Immature natural killer cell (primary cell): ENCODE data around the gene KIAA1549. TPM values are rescaled to one million over a fixed set of nuclear protein-coding genes. Genes with fewer than 3 reads are reported as not detected.
"Not testable (repeated sequence)": the region's sequence is repeated elsewhere in the genome, so short reads cannot be mapped to it uniquely, and the experiment has no call there.

Experiments
- DNase-seq, 3 donors: peaks; one replicate each; pipeline ENCODE4 v3.0.0; 2022; ENCODE audit warnings: mixed read lengths in 1 of 3
- H3K27ac Mint-ChIP-seq, 6 donors: one replicate each; pipeline ENCODE4 v1.8.0; 2020; ENCODE audit warnings: mixed read lengths in 6 of 6, mild to moderate bottlenecking in 5 of 6, inconsistent platforms in 4 of 6, moderate library complexity in 3 of 6
- H3K27me3 Mint-ChIP-seq, 3 donors: one replicate each; pipeline ENCODE4 v1.8.0; 2020 to 2021; ENCODE audit warnings: low read depth in 3 of 3, mild to moderate bottlenecking in 3 of 3, mixed read lengths in 3 of 3, moderate library complexity in 3 of 3, inconsistent platforms in 1 of 3
- H3K36me3 Mint-ChIP-seq, 3 donors: one replicate each; pipeline ENCODE4 v1.8.0; 2020; ENCODE audit warnings: mixed read lengths in 3 of 3, inconsistent platforms in 2 of 3, mild to moderate bottlenecking in 2 of 3
- H3K4me1 Mint-ChIP-seq, 2 donors: one replicate each; pipeline ENCODE4 v1.8.0; 2020; ENCODE audit warnings: inconsistent platforms in 2 of 2, mild to moderate bottlenecking in 2 of 2, mixed read lengths in 2 of 2, moderate library complexity in 1 of 2
- H3K4me3 Mint-ChIP-seq, 5 donors: one replicate each; pipeline ENCODE4 v1.8.0; 2020; ENCODE audit warnings: mild to moderate bottlenecking in 5 of 5, mixed read lengths in 5 of 5, inconsistent platforms in 3 of 5, moderate library complexity in 3 of 5
- H3K9me3 Mint-ChIP-seq, 6 donors: one replicate each; pipeline ENCODE4 v1.8.0; 2020; ENCODE audit warnings: mild to moderate bottlenecking in 6 of 6, mixed read lengths in 6 of 6, inconsistent platforms in 4 of 6, moderate library complexity in 3 of 6
- polyA plus RNA-seq, 3 donors: library from polyadenylated mRNA; unstranded; fragments of 300-500 nt; fragmentation: Illumina TruSeq; gene quantifications; one replicate each; pipeline ENCODE4 v1.2.3, GENCODE V29; 2021

KIAA1549 gene
- under 1 TPM in 1 of 3 donors, not detected in 2; 0.04 TPM for polyA plus RNA-seq

DNA sequence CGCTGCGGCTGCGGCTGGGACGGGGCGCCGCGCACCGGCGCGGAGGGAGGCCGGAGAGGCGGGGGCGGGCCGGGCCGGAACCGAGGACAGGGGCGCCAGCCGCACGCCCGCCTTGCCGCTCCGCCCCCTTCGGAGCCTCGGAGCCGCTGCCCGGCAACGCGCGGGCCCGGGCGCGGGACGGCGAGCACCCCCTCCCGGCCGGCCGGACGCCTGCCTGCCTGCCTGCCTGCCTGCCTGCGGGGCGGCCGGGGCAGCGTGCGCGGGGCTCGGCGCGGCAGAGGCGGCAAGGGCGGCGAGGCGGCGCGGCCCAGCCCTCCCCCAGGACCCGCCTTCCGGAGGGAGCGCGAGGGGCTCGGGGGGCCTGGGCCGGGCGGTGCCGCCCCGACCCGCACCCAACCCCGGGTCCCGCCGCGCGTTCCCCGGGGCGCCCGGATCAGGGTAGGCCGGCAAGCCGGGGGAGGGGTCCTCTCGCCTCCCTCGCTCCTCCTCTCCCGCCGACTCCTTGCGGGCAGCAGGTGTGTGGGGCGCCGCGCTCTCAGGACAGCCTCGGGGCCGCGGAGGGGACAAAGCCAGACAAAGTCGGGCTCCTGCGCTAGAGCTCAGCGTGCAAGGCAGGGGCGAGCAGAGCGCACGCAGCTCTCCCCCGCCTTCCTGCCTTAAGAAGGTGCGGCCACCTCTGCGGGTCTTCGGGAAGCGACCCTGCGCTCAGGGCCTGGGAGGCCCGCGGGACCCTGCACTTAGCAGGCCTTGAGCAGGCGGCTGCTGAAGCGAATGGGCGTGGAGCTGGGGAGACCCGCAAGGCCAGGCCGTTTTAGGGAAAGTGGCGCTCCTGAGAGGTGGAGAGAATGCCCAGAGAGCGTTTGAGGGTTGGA lies at the start of gene KIAA1549:
Gene KIAA1549 (minus strand): TSS at position 58 of the 872 bp plus-strand sequence. CDS start 120 bp downstream, outside the sequence.
- Mint-ChIP-seq H3K9me3 (no peaks in the 10 kb centered on the region), H3K4me1 (peaks cover 12 to 19% of the 10 kb centered on the region in 2 donors), H3K4me3 (peak within 1 kb of the TSS; percentile 86 to 92 (median 89)), H3K36me3 (no peaks in the 10 kb centered on the region), H3K27me3 (peaks cover 18 to 25% (median 22%) of the 10 kb centered on the region in 3 donors), H3K27ac (peak within 1 kb of the TSS in 4 of 6 donors; percentile 30 to 74 (median 58))
- peak; percentile 48 to 53 (median 50) for DNase-seq

DNA sequence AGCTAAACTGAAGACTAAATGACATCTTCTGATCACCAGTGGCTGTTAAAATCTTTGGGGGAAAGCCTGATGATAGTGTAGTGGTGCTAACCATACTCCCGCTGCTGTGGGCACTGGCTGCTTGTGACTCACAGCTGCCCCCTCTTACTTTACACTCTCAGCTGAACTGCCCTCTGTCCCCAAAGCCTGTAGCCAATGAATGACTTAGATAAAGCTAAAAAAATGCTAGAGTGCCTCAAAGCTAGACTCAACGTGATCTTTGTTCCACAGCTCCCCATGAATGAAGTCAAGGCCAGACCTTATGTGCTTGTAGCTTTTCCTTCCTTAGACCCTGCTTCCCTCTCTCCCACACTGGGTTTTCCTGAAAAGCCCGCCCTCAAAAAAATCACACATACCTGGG lies 48.2 kb upstream of the KIAA1549 start:
- Mint-ChIP-seq H3K36me3 (no peaks in the 10 kb centered on the region), H3K4me1 (peaks cover 1 to 3% of the 10 kb centered on the region in 2 donors), H3K9me3 (no peaks in the 10 kb centered on the region), H3K4me3 (no peak overlapping the region), H3K27ac (no peak overlapping the region), H3K27me3 (peaks cover 2 to 5% (median 4%) of the 10 kb centered on the region in 3 donors)
- DNase-seq: no peak

DNA sequence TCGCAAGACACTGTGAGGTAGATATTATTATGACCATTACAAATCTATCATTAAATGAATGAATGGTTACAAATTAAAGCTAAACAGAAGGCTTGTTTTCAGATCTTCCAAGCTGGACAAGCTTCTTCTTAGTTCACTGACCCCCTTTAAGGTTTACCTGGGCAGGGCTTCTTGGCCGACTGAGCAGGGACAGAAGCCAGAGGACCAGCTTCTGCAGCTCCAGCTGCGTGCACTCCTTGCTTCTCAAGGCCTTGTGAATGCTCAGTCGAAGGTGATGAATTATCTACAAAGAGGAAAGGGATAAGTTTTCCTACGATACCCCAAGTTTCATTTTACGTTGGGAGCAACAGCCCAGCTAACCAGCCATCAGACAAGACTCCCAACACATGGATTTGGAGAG lies 45.4 kb upstream of the KIAA1549 start:
- Mint-ChIP-seq H3K27me3 (no peaks in the 10 kb centered on the region), H3K36me3 (no peaks in the 10 kb centered on the region), H3K4me3 (no peak overlapping the region), H3K4me1 (no peaks in the 10 kb centered on the region), H3K27ac (no peak overlapping the region), H3K9me3 (no peaks in the 10 kb centered on the region)
- no peak for DNase-seq

DNA sequence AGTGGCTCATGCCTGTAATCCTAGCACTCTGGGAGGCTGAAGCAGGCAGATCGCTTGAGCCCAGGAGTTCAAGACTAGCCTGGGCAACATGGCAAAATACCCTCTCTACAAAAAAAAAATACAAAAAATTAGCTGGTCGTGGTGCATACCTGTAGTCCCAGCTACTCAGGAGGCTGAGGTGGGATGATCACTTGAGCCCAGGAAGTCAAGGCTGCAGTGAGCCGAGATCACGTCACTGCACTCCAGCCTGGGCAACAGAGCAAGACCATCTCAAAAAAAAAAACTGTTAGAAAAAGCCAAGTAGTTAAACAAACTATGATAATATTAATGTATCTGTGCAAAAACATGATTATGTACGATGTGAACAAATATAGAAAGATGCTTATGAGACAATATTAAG lies 44.7 kb upstream of the KIAA1549 start:
- H3K27me3 Mint-ChIP-seq, H3K4me1 Mint-ChIP-seq, H3K4me3 Mint-ChIP-seq, H3K27ac Mint-ChIP-seq, H3K36me3 Mint-ChIP-seq, DNase-seq, H3K9me3 Mint-ChIP-seq: not testable (repeated sequence)

DNA sequence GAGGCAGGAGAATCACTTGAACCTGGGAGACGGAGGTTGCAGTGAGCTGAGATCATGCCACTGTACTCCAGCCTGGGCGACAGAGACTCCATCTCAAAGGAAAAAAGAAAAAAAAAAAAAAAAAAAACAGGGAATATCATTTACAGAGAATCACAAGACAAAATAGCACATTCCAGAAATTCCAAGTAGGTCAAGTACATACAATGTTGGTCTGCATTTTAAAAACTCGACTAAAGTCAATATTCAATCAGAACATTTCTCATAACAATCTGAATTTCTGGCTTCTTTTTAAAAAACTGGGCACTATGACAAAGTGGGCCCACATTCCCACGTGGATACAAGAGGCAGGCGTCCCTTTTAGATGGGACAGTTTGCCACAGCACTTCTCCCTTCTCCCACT lies 41.9 kb upstream of the KIAA1549 start:
- Mint-ChIP-seq H3K9me3 (no peaks in the 10 kb centered on the region), H3K4me1 (no peaks in the 10 kb centered on the region), H3K27me3 (peaks cover 0 to 3% (median 0%) of the 10 kb centered on the region in 3 donors), H3K4me3 (no peak overlapping the region), H3K36me3 (no peaks in the 10 kb centered on the region), H3K27ac (no peak overlapping the region)
- no peak for DNase-seq

DNA sequence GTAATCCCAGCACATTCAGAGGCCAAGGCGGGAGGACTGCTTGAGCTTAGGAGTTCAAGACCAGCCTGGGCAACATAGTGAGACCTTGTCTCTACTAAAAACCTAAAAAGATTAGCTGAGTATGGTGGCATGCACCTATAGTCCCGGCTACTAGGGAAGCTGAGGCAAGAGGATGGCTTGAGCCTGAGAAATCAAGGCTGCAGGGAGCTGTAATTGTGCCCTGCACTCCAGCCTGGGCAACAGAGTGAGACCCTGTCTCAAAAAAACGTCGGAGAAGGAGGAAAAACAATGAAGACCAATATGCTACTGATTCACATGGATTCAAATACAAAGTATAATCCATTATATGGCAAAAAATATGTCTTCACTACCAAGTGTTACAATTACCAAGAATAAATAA lies 41.1 kb upstream of the KIAA1549 start:
- no peaks in the 10 kb centered on the region for H3K9me3 Mint-ChIP-seq
- DNase-seq: no peak
- no peak overlapping the region for H3K27ac Mint-ChIP-seq
- no peaks in the 10 kb centered on the region for H3K36me3 Mint-ChIP-seq
- H3K27me3 Mint-ChIP-seq: peaks cover 0 to 3% (median 0%) of the 10 kb centered on the region in 3 donors
- peaks cover 0 to 2% of the 10 kb centered on the region in 2 donors for H3K4me1 Mint-ChIP-seq
- H3K4me3 Mint-ChIP-seq: no peak overlapping the region

DNA sequence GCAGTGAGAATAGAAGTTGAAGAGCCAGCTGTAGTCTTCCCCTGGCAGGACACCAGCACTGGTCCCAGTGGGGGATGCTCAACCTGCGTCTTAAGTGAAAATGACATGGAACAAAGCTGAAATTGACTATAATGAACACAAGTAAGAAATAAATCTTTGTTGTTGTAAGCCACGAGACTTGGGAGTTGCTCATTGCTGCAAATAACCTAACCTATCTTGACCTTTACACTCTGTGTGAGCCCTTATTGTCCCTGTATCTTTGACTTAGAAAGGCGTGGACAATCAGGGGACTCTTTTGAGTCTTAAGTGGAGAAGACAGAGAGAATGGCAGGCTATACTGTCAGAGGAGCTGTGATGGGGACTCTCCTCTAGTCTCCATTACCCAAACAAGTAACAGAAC lies 37.7 kb upstream of the KIAA1549 start:
- no peak overlapping the region for H3K27ac Mint-ChIP-seq
- H3K4me1 Mint-ChIP-seq: peaks cover 0 to 4% of the 10 kb centered on the region in 2 donors
- DNase-seq: no peak
- peaks cover 0 to 4% (median 2%) of the 10 kb centered on the region in 3 donors for H3K27me3 Mint-ChIP-seq
- no peak overlapping the region for H3K4me3 Mint-ChIP-seq
- H3K36me3 Mint-ChIP-seq: no peaks in the 10 kb centered on the region
- no peaks in the 10 kb centered on the region for H3K9me3 Mint-ChIP-seq

DNA sequence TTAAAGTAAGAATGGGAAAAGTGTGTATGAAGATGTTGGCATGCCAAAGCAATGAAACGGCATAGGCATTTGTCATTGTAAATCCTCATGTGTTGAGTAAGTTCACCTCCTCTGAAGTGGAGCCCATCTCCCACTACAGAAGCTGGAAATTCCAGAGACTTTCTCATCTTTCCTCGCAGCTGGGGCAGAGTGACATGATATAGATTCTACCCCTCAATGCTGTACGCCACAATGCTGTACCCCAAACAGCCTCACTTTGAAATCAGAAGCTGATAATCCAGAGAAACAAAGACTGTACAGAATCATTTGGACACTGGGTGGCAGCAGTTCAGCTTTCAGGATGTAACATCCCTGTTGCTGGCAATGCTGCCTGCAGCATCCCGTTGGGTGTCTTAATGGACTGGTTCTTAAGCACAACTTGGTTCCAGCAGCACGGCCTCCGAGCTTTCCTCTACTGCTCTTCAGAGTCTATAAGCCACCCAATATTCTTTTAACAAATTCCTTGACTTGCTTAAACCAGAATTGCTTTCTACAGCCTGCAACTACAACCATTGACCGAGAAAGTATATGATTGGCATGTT lies 35.8 kb upstream of the KIAA1549 start:
- H3K27ac Mint-ChIP-seq: no peak overlapping the region
- H3K4me3 Mint-ChIP-seq: no peak overlapping the region
- no peaks in the 10 kb centered on the region for H3K9me3 Mint-ChIP-seq
- peaks cover 0 to 4% of the 10 kb centered on the region in 2 donors for H3K4me1 Mint-ChIP-seq
- H3K36me3 Mint-ChIP-seq: no peaks in the 10 kb centered on the region
- H3K27me3 Mint-ChIP-seq: peaks cover 0 to 4% (median 2%) of the 10 kb centered on the region in 3 donors
- peak; percentile 53 to 67 (median 60) for DNase-seq

DNA sequence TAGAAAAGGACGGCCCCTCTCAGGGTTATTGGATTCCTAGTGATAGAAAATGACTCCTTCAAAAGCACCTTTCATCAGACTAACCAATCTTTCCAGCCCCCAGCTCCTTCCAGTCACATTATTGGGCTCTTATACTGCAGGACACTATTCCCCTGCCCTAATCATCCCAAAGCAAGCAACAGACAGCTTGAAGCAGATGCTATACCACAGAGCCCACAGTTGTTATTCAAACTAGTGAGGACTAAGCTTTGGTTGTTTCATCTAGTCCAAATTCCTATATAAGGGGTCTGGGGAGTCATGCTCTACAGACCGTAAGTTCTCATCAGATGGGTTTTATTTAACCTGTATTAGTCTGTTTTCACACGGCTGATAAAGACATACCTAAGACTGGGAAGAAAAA lies 30.2 kb upstream of the KIAA1549 start:
- no peak for DNase-seq
- Mint-ChIP-seq H3K27ac (no peak overlapping the region), H3K36me3 (no peaks in the 10 kb centered on the region), H3K4me1 (no peaks in the 10 kb centered on the region), H3K27me3 (peaks cover 0 to 6% (median 3%) of the 10 kb centered on the region in 3 donors), H3K4me3 (no peak overlapping the region), H3K9me3 (no peaks in the 10 kb centered on the region)

DNA sequence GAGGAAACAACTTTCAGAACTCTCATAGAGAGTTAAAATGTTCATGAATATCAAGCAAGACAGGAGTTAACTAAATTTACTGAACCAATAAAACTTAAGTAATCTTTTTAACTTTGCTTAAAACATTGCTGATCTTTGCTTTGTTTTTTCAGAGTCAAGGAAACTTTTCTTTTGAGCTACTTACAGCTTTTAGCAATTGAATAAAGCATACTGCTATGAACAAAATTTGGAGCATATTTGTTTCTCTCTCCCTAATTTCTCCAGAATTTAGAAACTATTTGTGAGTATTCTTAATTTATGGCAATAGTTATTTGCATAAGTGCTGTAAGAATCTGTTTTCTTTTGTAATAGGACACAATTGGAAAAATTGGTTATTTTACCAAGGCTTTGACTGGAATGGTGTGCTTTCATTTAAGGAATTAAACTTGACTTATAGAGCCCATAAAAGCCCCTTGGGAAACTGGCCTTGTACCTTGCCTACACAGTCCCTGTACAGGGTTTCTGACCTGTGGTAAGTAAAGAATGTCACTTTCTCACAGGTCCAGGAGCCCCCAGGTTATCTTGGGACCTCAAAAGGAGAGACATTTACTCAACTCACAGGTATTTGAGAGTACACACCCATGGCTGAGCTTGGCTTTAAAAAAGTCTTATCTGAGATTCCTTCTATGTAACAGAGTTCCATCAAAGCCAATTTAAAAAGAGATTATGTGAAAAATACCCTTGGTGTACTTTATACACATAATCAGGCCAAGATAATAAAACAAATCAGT lies 23.3 kb upstream of the KIAA1549 start:
- peaks cover 0 to 7% (median 0%) of the 10 kb centered on the region in 3 donors for H3K36me3 Mint-ChIP-seq
- peaks cover 0 to 12% (median 2%) of the 10 kb centered on the region in 6 donors for H3K9me3 Mint-ChIP-seq
- no peaks in the 10 kb centered on the region for H3K4me1 Mint-ChIP-seq
- no peak overlapping the region for H3K4me3 Mint-ChIP-seq
- H3K27me3 Mint-ChIP-seq: peaks cover 0 to 5% (median 2%) of the 10 kb centered on the region in 3 donors
- H3K27ac Mint-ChIP-seq: no peak overlapping the region
- DNase-seq: no peak

DNA sequence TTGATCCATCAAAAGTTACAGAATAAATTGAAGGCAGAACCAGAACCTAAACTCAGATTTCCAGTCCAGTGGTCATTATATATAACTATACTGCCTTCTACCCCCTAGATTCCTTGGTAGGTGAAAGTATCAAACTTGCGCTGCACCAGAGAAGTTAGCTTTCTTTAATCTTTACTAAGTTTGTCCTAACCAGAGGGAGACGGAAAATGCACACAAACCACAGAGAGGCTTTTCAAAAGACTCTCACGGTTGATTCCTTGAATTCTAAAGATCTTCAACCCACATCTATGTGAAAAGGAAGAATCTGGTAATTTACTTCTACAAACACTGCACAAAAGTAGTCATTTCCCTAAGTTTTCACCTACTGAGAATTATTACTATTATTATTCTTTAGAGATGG lies 18.2 kb upstream of the KIAA1549 start:
- no peaks in the 10 kb centered on the region for H3K36me3 Mint-ChIP-seq
- H3K27ac Mint-ChIP-seq: no peak overlapping the region
- H3K4me1 Mint-ChIP-seq: no peaks in the 10 kb centered on the region
- H3K9me3 Mint-ChIP-seq: peaks cover 0 to 8% (median 2%) of the 10 kb centered on the region in 6 donors
- peaks cover 0 to 7% (median 0%) of the 10 kb centered on the region in 3 donors for H3K27me3 Mint-ChIP-seq
- H3K4me3 Mint-ChIP-seq: no peak overlapping the region
- DNase-seq: no peak

DNA sequence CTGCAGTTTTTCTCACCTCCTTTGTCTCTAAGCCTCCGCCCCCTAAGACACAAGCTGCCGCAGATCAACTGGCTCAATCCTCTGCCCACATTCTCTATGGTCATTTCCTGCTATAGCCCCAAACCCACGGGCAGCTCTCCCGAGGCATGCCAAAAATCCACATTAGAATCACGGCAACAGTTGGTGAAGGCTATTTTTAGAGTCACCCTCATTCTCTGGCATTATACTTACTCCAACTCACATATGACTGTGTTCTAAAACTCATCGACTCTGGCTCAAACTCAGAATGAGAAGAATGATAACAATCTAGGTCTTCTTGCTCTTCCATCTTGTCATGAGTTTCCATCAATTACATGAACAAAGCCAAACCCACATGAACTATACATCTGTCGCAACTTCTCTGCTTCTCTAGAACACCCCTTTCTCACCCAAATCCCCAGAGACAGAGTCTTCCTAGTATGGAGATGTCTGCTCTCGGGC lies 10.9 kb upstream of the KIAA1549 start:
- DNase-seq: no peak
- Mint-ChIP-seq H3K9me3 (peaks cover 0 to 5% (median 1%) of the 10 kb centered on the region in 6 donors), H3K27ac (no peak overlapping the region), H3K27me3 (peaks cover 0 to 16% (median 6%) of the 10 kb centered on the region in 3 donors), H3K4me3 (no peak overlapping the region), H3K36me3 (peaks cover 0 to 9% (median 0%) of the 10 kb centered on the region in 3 donors), H3K4me1 (no peaks in the 10 kb centered on the region)

DNA sequence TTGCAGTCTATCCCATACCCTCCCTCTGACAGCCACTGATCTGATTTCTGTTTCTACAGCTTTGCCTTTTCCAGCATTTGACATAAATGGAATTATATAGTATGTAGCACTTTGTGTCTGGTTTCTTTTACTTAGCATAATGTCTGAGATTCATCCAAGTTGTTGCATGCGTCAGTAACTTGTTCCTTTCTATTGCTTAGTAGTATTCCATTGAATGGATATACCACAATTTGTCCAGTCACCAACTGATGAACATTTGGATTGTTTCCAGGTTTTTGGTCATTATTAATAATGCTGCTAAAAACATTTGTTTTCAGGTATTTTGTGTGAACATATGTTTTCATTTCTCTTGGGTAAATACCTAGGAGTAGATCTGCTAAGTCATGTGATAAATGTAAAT lies 6.5 kb upstream of the KIAA1549 start:
- DNase-seq: no peak
- peaks cover 0 to 5% (median 1%) of the 10 kb centered on the region in 6 donors for H3K9me3 Mint-ChIP-seq
- peaks cover 0 to 9% (median 0%) of the 10 kb centered on the region in 3 donors for H3K36me3 Mint-ChIP-seq
- H3K27me3 Mint-ChIP-seq: peaks cover 0 to 16% (median 7%) of the 10 kb centered on the region in 3 donors
- no peak overlapping the region for H3K27ac Mint-ChIP-seq
- no peak overlapping the region for H3K4me3 Mint-ChIP-seq
- peaks cover 0 to under 1% of the 10 kb centered on the region in 2 donors for H3K4me1 Mint-ChIP-seq
